OCI-LY3 (cell line): ENCODE measurements around the gene MTUS2.

Experiments
- H2AFZ ChIP-seq: fragments of 200-600, 300-600 bp; shearing (Covaris generic); 2 replicates; pipeline ENCODE4 v1.6.0; 2014; ENCODE audit warnings: antibody characterized with exemption, low read depth, low read length
- H3K27ac ChIP-seq: fragments of 200-600, 300-600 bp; sonication (generic); 2 replicates; pipeline ENCODE4 v1.5.1; 2014; ENCODE audit warnings: mild to moderate bottlenecking, low read length, moderate library complexity, mixed read lengths
- H3K27me3 ChIP-seq: fragments of 200-600, 300-600 bp; sonication (generic); 2 replicates; pipeline ENCODE4 v1.6.1; 2014; ENCODE audit warnings: low read depth, low read length, mixed read lengths
- H3K36me3 ChIP-seq: fragments of 200-600, 300-600 bp; sonication (generic); replicated peaks from 2 replicates; pipeline ENCODE3; 2014; ENCODE audit warnings: low read depth, low read length, mixed read lengths
- H3K4me1 ChIP-seq: fragments of 300-600, 200-600 bp; sonication (generic); 2 replicates; pipeline ENCODE4 v1.6.1; 2014; ENCODE audit warnings: low read length, mixed read lengths
- H3K4me2 ChIP-seq: fragments of 200-600, 300-600 bp; sonication (generic); 2 replicates; pipeline ENCODE4 v1.6.1; 2014; ENCODE audit warnings: low read length, mixed read lengths
- H3K4me3 ChIP-seq: fragments of 300-600, 200-600 bp; sonication (generic); 2 replicates; pipeline ENCODE4 v1.5.1; 2014; ENCODE audit warnings: antibody characterized with exemption, mild to moderate bottlenecking, low read length, moderate library complexity
- H3K79me2 ChIP-seq: fragments of 300-600, 200-600 bp; shearing (Covaris generic); 2 replicates; pipeline ENCODE4 v1.6.1; 2014; ENCODE audit warnings: mild to moderate bottlenecking, low read length, mixed read lengths
- H3K9ac ChIP-seq: fragments of 300-600, 200-600 bp; shearing (Covaris generic); 2 replicates; pipeline ENCODE4 v1.6.0; 2014; ENCODE audit warnings: mild to moderate bottlenecking, low read length, moderate library complexity
- H3K9me3 ChIP-seq: fragments of 200-600, 300-600 bp; shearing (Covaris generic); 2 replicates; pipeline ENCODE4 v1.6.1; 2014; ENCODE audit warnings: low read length, mixed read lengths; ENCODE audit not compliant: insufficient read depth
- H4K20me1 ChIP-seq: fragments of 200-600, 300-600 bp; sonication (generic); 2 replicates; pipeline ENCODE4 v1.6.1; 2016; ENCODE audit warnings: low read length, mixed read lengths; ENCODE audit not compliant: insufficient read depth
- CTCF ChIP-seq: fragments of 200-600, 300-600 bp; sonication (generic); IDR thresholded peaks from 2 replicates; pipeline ENCODE4 v1.5.1; 2014; ENCODE audit warnings: antibody characterized with exemption, low read length, low read depth
- EZH2phosphoT487 ChIP-seq: fragments of 200-600 bp; shearing (Covaris generic); IDR thresholded peaks from 2 replicates; pipeline ENCODE4 v1.6.1; 2018; ENCODE audit warnings: antibody characterized with exemption, mixed run types, low read depth

The MTUS2 gene

GRCh38 chr13:29502391-29503008 lies 682.4 kb downstream of the MTUS2 start:
- Histone ChIP-seq H3K9me3 (no peaks in the 10 kb centered on the region), H2AFZ (no peak overlapping the region), H3K27ac (no peak overlapping the region), H3K79me2 (no peaks in the 10 kb centered on the region), H3K4me3 (no peak overlapping the region), H3K9ac (no peak overlapping the region), H3K27me3 (no peaks in the 10 kb centered on the region), H3K36me3 (no peaks in the 10 kb centered on the region), H3K4me2 (no peak overlapping the region), H3K4me1 (peaks cover 14% of the 10 kb centered on the region), H4K20me1 (no peaks in the 10 kb centered on the region)
- TF ChIP-seq EZH2phosphoT487: no peak
- TF ChIP-seq CTCF: no peak

GRCh38 chr13:29503041-29503837 lies 683.1 kb downstream of the MTUS2 start:
- no peak overlapping the region for H2AFZ ChIP-seq

GRCh38 chr13:29504691-29505090 lies 684.6 kb downstream of the MTUS2 start:
- Histone ChIP-seq H3K4me1 (peaks cover 21% of the 10 kb centered on the region), H3K27ac (no peak overlapping the region), H4K20me1 (peaks cover 8% of the 10 kb centered on the region; the same call in 1 of the 2 replicates), H3K9ac (no peak overlapping the region), H2AFZ (no peak overlapping the region), H3K36me3 (peaks cover 9% of the 10 kb centered on the region), H3K9me3 (no peaks in the 10 kb centered on the region), H3K79me2 (no peaks in the 10 kb centered on the region), H3K4me2 (no peak overlapping the region), H3K4me3 (no peak overlapping the region), H3K27me3 (no peaks in the 10 kb centered on the region)
- TF ChIP-seq CTCF (no peak), EZH2phosphoT487 (no peak)

More at GRCh38 chr13:29503041-29503837, 683.1 kb downstream of the MTUS2 start:
- Histone ChIP-seq H3K9ac (no peak overlapping the region), H4K20me1 (peaks cover 5% of the 10 kb centered on the region; the same call in 1 of the 2 replicates), H3K27ac (no peak overlapping the region), H3K4me2 (no peak overlapping the region), H3K36me3 (no peaks in the 10 kb centered on the region), H3K27me3 (no peaks in the 10 kb centered on the region), H3K4me3 (no peak overlapping the region), H3K79me2 (no peaks in the 10 kb centered on the region), H3K9me3 (no peaks in the 10 kb centered on the region), H3K4me1 (peaks cover 21% of the 10 kb centered on the region)
- TF ChIP-seq CTCF: no peak
- TF ChIP-seq EZH2phosphoT487: no peak

- Histone ChIP-seq H3K4me1 (peaks cover 21% of the 10 kb centered on the region), H4K20me1 (peaks cover 8% of the 10 kb centered on the region; the same call in 1 of the 2 replicates), H3K36me3 (peaks cover 9% of the 10 kb centered on the region), H3K27me3 (no peaks in the 10 kb centered on the region), H3K9ac (no peak overlapping the region), H3K9me3 (no peaks in the 10 kb centered on the region), H2AFZ (no peak overlapping the region), H3K4me2 (no peak overlapping the region), H3K4me3 (no peak overlapping the region), H3K27ac (no peak overlapping the region), H3K79me2 (no peaks in the 10 kb centered on the region)
- TF ChIP-seq CTCF (no peak), EZH2phosphoT487 (no peak)
Observed at GRCh38 chr13:29505511-29505910, 685.4 kb downstream of the MTUS2 start.
